ENCODE measurements around the gene NUCB2.
A peak's percentile ranks its signal among the peaks of the same experiment; 100 is the strongest.

Gene NUCB2

GRCh38 chr11:17354601-17354991 is 78.1 kb downstream of the NUCB2 start:
- H3K4me1 Mint-ChIP-seq, result peaks cover 22% of the 10 kb centered on the region
- peaks cover 50% of the 10 kb centered on the region for H3K27me3 Mint-ChIP-seq (ENCODE audit: low read depth, poor library complexity)
- H3K9me3 Mint-ChIP-seq, result peaks cover 34% of the 10 kb centered on the region
- peak; percentile 71 for DNase-seq
- H3K36me3 Mint-ChIP-seq (ENCODE audit: low read depth), result peaks cover 15% of the 10 kb centered on the region
- no peak overlapping the region for H3K27ac Mint-ChIP-seq
- peak; percentile 57 for TF ChIP-seq CTCF (IDR thresholded peaks at IDR 0.05)
- H3K4me3 Mint-ChIP-seq, result peak overlapping the region; percentile 87

GRCh38 chr11:17366495-17366894 is 90.0 kb downstream of the NUCB2 start:
- Mint-ChIP-seq H3K36me3 (ENCODE audit: low read depth) (peaks cover 45% of the 10 kb centered on the region), H3K27ac (no peak overlapping the region), H3K9me3 (peaks cover 63% of the 10 kb centered on the region), H3K4me3 (no peak overlapping the region), H3K27me3 (ENCODE audit: low read depth, poor library complexity) (peaks cover 3% of the 10 kb centered on the region), H3K4me1 (no peaks in the 10 kb centered on the region)
- TF ChIP-seq CTCF (IDR thresholded peaks at IDR 0.05), result no peak
- no peak for DNase-seq

DNA sequence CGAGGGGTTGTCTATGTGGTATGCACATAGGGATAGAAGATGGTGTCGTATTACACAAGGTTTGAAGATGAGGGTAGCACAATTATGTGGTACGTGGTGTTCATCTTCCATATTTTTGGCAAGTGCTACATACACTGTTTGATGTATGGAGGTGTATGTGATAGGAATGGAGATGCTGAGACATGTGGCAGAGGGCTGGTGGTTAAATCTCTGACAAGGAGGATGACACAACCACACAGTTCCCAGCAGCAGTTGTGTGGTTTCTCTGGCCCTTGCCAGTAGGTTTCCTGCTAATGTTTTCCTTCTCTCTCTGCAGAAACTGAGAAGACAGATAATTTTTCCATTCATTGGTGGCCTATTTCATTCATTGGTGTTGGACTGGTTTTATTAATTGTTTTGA is 92.0 kb downstream of the NUCB2 start:
- no peak for TF ChIP-seq CTCF (IDR thresholded peaks at IDR 0.05)
- Mint-ChIP-seq H3K36me3 (ENCODE audit: low read depth) (peaks cover 54% of the 10 kb centered on the region), H3K4me3 (no peak overlapping the region), H3K27me3 (ENCODE audit: low read depth, poor library complexity) (peaks cover 3% of the 10 kb centered on the region), H3K9me3 (peaks cover 66% of the 10 kb centered on the region), H3K27ac (no peak overlapping the region), H3K4me1 (no peaks in the 10 kb centered on the region)
- no peak for DNase-seq

DNA sequence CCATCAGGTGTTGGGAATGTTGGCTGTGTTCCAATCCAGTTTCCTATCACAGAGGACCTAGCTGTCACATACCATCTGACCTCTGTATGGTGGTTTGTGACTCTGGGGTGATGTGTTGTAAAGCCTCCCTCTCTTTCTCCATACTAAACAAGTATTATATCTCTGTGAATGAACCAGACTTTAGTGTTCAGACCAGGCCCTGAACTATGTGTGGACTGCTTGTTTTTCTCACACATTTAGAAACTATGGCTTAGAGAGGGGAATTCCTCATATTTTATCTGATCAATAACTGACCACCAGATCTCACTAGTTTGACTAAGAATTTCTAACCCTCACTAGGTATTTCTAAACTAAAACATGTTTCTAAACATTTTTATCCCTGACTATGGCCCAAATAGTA is 92.6 kb downstream of the NUCB2 start:
- no peak for DNase-seq
- Mint-ChIP-seq H3K27me3 (ENCODE audit: low read depth, poor library complexity) (peaks cover 3% of the 10 kb centered on the region), H3K4me1 (no peaks in the 10 kb centered on the region), H3K9me3 (peaks cover 69% of the 10 kb centered on the region), H3K36me3 (ENCODE audit: low read depth) (peaks cover 57% of the 10 kb centered on the region), H3K4me3 (no peak overlapping the region), H3K27ac (no peak overlapping the region)
- TF ChIP-seq CTCF (IDR thresholded peaks at IDR 0.05), result no peak

DNA sequence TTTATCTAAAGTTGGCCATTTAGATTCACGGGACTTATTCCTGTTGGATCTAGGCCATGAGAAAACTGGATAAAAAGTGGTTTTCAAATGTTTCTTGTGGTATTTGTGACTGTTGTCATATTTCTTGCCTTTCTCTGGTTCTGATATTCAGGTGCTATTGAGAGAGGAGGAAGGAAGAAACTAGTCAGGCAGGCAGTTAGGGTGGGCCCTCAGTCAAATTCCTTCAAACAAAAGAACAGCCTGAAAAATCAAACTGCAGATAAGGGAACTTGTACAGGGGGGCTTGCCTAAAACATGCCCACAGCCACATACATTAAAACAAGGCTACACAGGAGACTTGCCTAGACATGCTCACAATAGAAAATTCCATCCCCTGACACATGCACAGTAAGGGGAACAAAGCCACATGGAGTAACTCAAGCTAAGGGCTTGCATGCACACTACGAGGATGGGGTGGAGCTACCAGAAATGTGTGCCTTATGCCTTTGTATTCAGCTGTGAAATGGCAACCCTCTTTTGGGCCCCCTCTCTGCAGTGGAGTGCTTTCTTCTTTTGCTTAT is 93.2 kb downstream of the NUCB2 start:
- Mint-ChIP-seq H3K27me3 (ENCODE audit: low read depth, poor library complexity) (peaks cover 3% of the 10 kb centered on the region), H3K4me3 (no peak overlapping the region), H3K9me3 (peaks cover 74% of the 10 kb centered on the region), H3K36me3 (ENCODE audit: low read depth) (peaks cover 57% of the 10 kb centered on the region), H3K27ac (no peak overlapping the region), H3K4me1 (no peaks in the 10 kb centered on the region)
- DNase-seq, result no peak
- no peak for TF ChIP-seq CTCF (IDR thresholded peaks at IDR 0.05)

DNA sequence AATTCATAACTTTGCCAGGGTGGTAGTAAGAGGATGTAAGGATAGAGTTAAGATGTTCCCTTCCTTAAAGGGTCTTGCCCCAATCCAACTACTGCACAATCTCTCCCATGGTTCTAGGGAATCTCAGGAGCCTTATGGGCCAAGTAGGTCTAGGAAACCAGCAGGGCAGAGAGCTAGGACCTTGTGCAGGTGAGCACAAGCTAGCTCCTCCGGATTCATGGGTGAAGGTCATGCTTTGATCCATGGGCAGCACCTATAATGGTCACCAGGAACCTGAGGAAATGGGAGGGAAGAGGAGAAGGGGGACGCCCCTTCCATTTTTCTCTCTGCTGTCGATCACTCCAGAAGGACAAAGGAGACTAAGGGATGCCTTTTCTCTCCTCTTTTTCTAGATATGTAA is 95.1 kb downstream of the NUCB2 start:
- no peak for DNase-seq
- Mint-ChIP-seq H3K4me1 (no peaks in the 10 kb centered on the region), H3K27me3 (ENCODE audit: low read depth, poor library complexity) (peaks cover 3% of the 10 kb centered on the region), H3K27ac (no peak overlapping the region), H3K9me3 (peaks cover 80% of the 10 kb centered on the region), H3K36me3 (ENCODE audit: low read depth) (peaks cover 60% of the 10 kb centered on the region), H3K4me3 (no peak overlapping the region)
- TF ChIP-seq CTCF (IDR thresholded peaks at IDR 0.05), result no peak
